HG03095 (cell line): ENCODE data around the gene SMG5.
A peak's percentile ranks its signal among the peaks of the same experiment; 100 is the strongest.
"Not testable (repeated sequence)": the region's sequence is repeated elsewhere in the genome, so short reads cannot be mapped to it uniquely, and the experiment has no call there.

Experiments used
- ATAC-seq: cut with Tn5 transposase; IDR thresholded peaks from one replicate; pipeline ENCODE4 v1.9.1; 2021; ENCODE audit warnings: moderate library complexity; ENCODE audit not compliant: unreplicated experiment

Gene SMG5

GRCh38 chr1:156216361-156217086 lies 66.1 kb downstream of the SMG5 start:
- ATAC-seq, result not testable (repeated sequence)

GRCh38 chr1:156214024-156214748 lies 68.4 kb downstream of the SMG5 start:
- ATAC-seq, result no peak

- no peak for ATAC-seq
These were observed 69.0 kb downstream of the SMG5 start for GRCh38 chr1:156213644-156213966.

- ATAC-seq, result peak; percentile 80
These were observed 69.6 kb downstream of the SMG5 start, which contains the start of gene PMF1 for GRCh38 chr1:156212833-156213643. Gene PMF1, plus strand, starts transcription at chr1:156213007. Its CDS starts 9 bp downstream, at chr1:156213016.

- no peak for ATAC-seq
These were observed 70.5 kb downstream of the SMG5 start for GRCh38 chr1:156212130-156212529.

- ATAC-seq, result no peak
These were observed 71.4 kb downstream of the SMG5 start for GRCh38 chr1:156211243-156211642.

- ATAC-seq, result no peak
These were observed 77.9 kb downstream of the SMG5 start for GRCh38 chr1:156204686-156205085.

- no peak for ATAC-seq
These were observed 79.3 kb downstream of the SMG5 start for GRCh38 chr1:156203331-156203730.

GRCh38 chr1:156200044-156200443 lies 82.6 kb downstream of the SMG5 start:
- no peak for ATAC-seq
